Loucy (cell line): Measurements from ENCODE around the gene HSF2BP.

Experiments
- H2AFZ ChIP-seq: fragments of 200-600 bp; sonication (generic); 2 replicates; pipeline ENCODE4 v1.6.0; 2016; ENCODE audit warnings: antibody characterized with exemption, mild to moderate bottlenecking, low read length, moderate library complexity
- H3F3A ChIP-seq: fragments of 200-600 bp; 2 replicates; pipeline ENCODE4 v1.6.0; 2016; ENCODE audit warnings: antibody characterized with exemption, low read depth, mild to moderate bottlenecking
- H3K27me3 ChIP-seq: fragments of 200-600 bp; sonication (generic); 2 replicates; pipeline ENCODE4 v1.6.1; 2014; ENCODE audit warnings: low read length, mild to moderate bottlenecking; ENCODE audit not compliant: insufficient read depth, poor library complexity, severe bottlenecking
- H3K36me3 ChIP-seq: fragments of 200-600 bp; sonication (generic); 2 replicates; pipeline ENCODE4 v1.6.1; 2016; ENCODE audit warnings: low read length; ENCODE audit not compliant: insufficient read depth
- H3K4me1 ChIP-seq: fragments of 200-600 bp; sonication (generic); 2 replicates; pipeline ENCODE4 v1.5.1; 2014; ENCODE audit warnings: low read length, mild to moderate bottlenecking; ENCODE audit not compliant: insufficient read depth, poor library complexity, severe bottlenecking
- H3K4me2 ChIP-seq: fragments of 200-600 bp; sonication (generic); 2 replicates; pipeline ENCODE4 v1.6.0; 2014; ENCODE audit warnings: antibody characterized with exemption, low read length, low read depth, mild to moderate bottlenecking; ENCODE audit not compliant: poor library complexity, severe bottlenecking
- H3K4me3 ChIP-seq: fragments of 200-600 bp; sonication (generic); 2 replicates; pipeline ENCODE4 v1.5.1; 2014; ENCODE audit warnings: low read length, mild to moderate bottlenecking, mixed read lengths; ENCODE audit not compliant: poor library complexity, severe bottlenecking
- H3K79me2 ChIP-seq: fragments of 200-600 bp; sonication (generic); 2 replicates; pipeline ENCODE4 v1.6.1; 2014; ENCODE audit warnings: low read length; ENCODE audit not compliant: insufficient read depth
- H3K9ac ChIP-seq: fragments of 200-600 bp; sonication (generic); 2 replicates; pipeline ENCODE4 v1.6.0; 2014; ENCODE audit warnings: mild to moderate bottlenecking, low read depth, low read length, moderate library complexity; ENCODE audit not compliant: poor library complexity, severe bottlenecking
- H3K9me2 ChIP-seq: fragments of 200-600 bp; sonication (generic); replicated peaks from 2 replicates; pipeline ENCODE4 v1.6.1; 2016; ENCODE audit warnings: low read depth, low read length, mixed read lengths
- H3K9me3 ChIP-seq: fragments of 200-600 bp; sonication (generic); 2 replicates; pipeline ENCODE4 v1.6.1; 2014; ENCODE audit warnings: mild to moderate bottlenecking, antibody characterized with exemption, low read length, low read depth; ENCODE audit not compliant: insufficient read depth
- H4K20me1 ChIP-seq: fragments of 200-600 bp; sonication (generic); 2 replicates; pipeline ENCODE4 v1.6.0; 2014; ENCODE audit warnings: antibody characterized with exemption, low read length, mild to moderate bottlenecking; ENCODE audit not compliant: insufficient read depth, poor library complexity, severe bottlenecking
- CTCF ChIP-seq: fragments of 200-600 bp; sonication (generic); conservative IDR thresholded peaks from 2 replicates; pipeline ENCODE4 v1.5.1; 2014; ENCODE audit warnings: mild to moderate bottlenecking, antibody characterized with exemption, low read length
- EZH2phosphoT487 ChIP-seq: fragments of 200-600 bp; IDR thresholded peaks from 2 replicates; pipeline ENCODE4 v1.6.1; 2018; ENCODE audit warnings: antibody characterized with exemption, mild to moderate bottlenecking, moderate library complexity, borderline replicate concordance

Gene HSF2BP

GRCh38 chr21:43581453-43581852, 77.8 kb downstream of the HSF2BP start:
- H3K9ac ChIP-seq: no peak overlapping the region
- no peaks in the 10 kb centered on the region for H3K9me2 ChIP-seq
- H2AFZ ChIP-seq: no peak overlapping the region
- no peaks in the 10 kb centered on the region for H3K27me3 ChIP-seq
- H3K36me3 ChIP-seq: no peaks in the 10 kb centered on the region
- no peaks in the 10 kb centered on the region for H4K20me1 ChIP-seq
- no peaks in the 10 kb centered on the region for H3K79me2 ChIP-seq
- no peak overlapping the region for H3K4me2 ChIP-seq
- no peaks in the 10 kb centered on the region for H3F3A ChIP-seq
- H3K9me3 ChIP-seq: no peaks in the 10 kb centered on the region
- H3K4me3 ChIP-seq: no peak overlapping the region
- no peak for TF ChIP-seq EZH2phosphoT487
- TF ChIP-seq CTCF: no peak
- H3K4me1 ChIP-seq: no peaks in the 10 kb centered on the region

GRCh38 chr21:43578677-43579303, 80.5 kb downstream of the HSF2BP start:
- no peak overlapping the region for H3K9ac ChIP-seq
- no peaks in the 10 kb centered on the region for H4K20me1 ChIP-seq
- no peaks in the 10 kb centered on the region for H3K9me2 ChIP-seq
- H3K36me3 ChIP-seq: no peaks in the 10 kb centered on the region
- H3K27me3 ChIP-seq: no peaks in the 10 kb centered on the region
- H3K4me1 ChIP-seq: no peaks in the 10 kb centered on the region
- TF ChIP-seq CTCF: no peak
- TF ChIP-seq EZH2phosphoT487: no peak
- no peaks in the 10 kb centered on the region for H3K9me3 ChIP-seq
- no peaks in the 10 kb centered on the region for H3K79me2 ChIP-seq
- H3K4me3 ChIP-seq: no peak overlapping the region
- H3K4me2 ChIP-seq: no peak overlapping the region
- no peak overlapping the region for H2AFZ ChIP-seq
- H3F3A ChIP-seq: no peaks in the 10 kb centered on the region

- H3K9me3 ChIP-seq: no peaks in the 10 kb centered on the region
- no peaks in the 10 kb centered on the region for H3K79me2 ChIP-seq
- no peaks in the 10 kb centered on the region for H3F3A ChIP-seq
- no peak overlapping the region for H3K4me3 ChIP-seq
- H3K4me2 ChIP-seq: no peak overlapping the region
- H3K4me1 ChIP-seq: peaks cover 2% of the 10 kb centered on the region
- no peaks in the 10 kb centered on the region for H4K20me1 ChIP-seq
- H3K27me3 ChIP-seq: no peaks in the 10 kb centered on the region
- no peaks in the 10 kb centered on the region for H3K36me3 ChIP-seq
- H3K9ac ChIP-seq: no peak overlapping the region
- no peaks in the 10 kb centered on the region for H3K9me2 ChIP-seq
- TF ChIP-seq CTCF (no peak), EZH2phosphoT487 (no peak)
- H2AFZ ChIP-seq: no peak overlapping the region
Observed at GRCh38 chr21:43575473-43575844, 83.8 kb downstream of the HSF2BP start.
